SKM-1 (cell line): ENCODE data around the gene CASR.

Experiments used
- DNase-seq: peaks from one replicate; lab custom pipeline; 2025; ENCODE audit not compliant: unreplicated experiment; lab: John Stamatoyannopoulos, UW

Gene CASR

GRCh38 chr3:122299872-122300460 lies 116.5 kb downstream of the CASR start:
- DNase-seq: peak; percentile 33

- DNase-seq: no peak
These were observed 117.6 kb downstream of the CASR start for GRCh38 chr3:122301063-122301462.

GRCh38 chr3:122305818-122306621 lies 122.6 kb downstream of the CASR start:
- no peak for DNase-seq

- DNase-seq: no peak
These were observed 123.1 kb downstream of the CASR start for GRCh38 chr3:122306622-122306953.

DNA sequence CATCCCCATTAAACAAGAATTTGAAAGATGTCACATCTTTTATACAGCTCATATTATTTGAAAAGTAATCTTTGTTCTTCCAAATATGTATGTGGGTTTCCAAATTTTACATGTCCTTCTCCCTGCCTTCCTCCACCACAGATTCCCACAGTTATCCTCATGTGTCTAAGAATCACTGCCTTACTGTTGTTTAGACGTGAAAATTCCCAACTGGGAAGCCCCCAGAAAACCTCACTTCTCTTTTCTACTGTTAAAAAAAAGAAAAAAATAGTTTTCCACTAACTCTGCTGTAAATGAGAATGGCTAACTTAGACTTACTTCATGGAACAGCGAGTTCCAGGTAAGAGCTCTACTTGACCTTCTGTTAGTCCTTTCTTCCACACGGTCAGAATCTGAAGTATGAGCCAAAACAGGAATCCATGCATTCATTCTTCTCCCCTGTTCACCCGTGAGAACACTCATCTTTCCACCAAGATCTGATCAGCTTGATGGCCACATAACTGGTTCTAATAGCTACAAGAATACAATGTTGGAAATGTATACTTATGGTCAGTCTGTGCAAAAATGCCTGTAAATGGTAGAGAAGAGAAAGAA lies 123.7 kb downstream of the CASR start:
- no peak for DNase-seq

DNA sequence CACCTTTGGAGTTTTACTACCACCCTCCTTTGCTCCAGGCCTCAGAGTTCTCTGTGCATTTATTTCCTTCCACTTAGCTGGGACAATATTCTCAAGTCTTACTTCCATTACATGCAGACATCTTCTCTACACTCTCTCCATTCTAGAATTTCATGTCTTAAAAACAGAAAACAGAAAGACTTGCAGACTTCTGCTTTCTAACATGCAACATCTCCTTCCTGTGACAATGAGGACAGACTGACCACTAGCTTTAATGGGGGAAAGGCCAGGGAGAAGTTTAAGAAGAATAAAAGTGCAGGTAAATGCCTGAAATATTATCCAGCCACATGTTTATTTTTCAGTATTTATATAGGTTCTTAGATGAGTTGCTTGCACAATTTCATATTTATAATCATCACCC lies 124.5 kb downstream of the CASR start:
- peak; percentile 68 for DNase-seq

GRCh38 chr3:122310361-122310760 lies 126.9 kb downstream of the CASR start:
- DNase-seq: no peak

- DNase-seq: peak; percentile 33
These were observed 129.4 kb downstream of the CASR start for GRCh38 chr3:122312826-122313225.

DNA sequence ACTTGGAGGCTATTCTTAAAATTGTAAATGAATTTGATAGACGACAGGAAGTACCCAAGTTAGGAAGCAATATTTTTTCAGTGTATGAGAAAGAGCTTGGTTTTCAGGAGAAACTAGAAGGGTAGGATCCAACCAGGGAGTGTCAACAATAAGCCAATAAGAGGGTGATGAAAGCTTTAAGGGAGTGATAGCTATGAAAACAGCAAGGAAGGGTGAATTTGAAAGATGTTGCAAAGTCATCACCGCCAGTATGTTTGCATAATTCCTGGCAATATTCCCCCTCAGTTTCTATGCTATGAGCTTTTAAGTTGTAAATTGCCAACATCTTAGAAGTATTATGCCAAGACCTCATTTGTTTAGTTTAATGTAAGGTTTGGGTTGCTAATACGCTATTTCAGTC lies 129.8 kb downstream of the CASR start:
- DNase-seq: no peak

DNA sequence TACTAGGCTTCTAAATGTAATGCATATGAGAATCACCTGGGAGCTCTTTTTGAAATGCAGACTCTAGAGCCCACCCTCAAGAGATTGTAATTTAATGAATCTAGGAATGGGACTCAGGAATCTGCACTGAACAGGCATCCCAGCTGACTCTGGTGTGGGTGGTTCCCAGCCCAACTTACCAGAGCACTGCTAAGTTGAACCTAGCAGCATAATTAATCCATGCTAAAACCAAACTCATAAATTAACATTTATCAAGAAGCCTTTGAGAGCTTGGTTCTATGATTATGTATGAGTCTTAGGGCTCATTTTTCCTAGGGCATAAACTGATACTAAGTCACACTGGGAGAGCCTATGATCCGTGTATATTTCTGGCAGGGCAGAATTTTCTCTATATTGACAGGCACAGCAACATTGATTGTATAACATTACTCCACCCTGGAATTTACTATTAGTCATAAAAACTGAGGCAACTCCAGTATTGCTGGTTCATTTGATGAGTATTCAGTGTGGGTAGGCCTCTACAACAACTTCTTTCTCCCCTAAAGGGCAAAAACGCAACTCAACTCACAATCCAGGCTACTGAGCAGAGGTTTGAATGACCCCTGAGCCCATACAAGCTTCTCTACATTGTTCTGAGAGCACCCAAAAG lies 130.9 kb downstream of the CASR start:
- no peak for DNase-seq

DNA sequence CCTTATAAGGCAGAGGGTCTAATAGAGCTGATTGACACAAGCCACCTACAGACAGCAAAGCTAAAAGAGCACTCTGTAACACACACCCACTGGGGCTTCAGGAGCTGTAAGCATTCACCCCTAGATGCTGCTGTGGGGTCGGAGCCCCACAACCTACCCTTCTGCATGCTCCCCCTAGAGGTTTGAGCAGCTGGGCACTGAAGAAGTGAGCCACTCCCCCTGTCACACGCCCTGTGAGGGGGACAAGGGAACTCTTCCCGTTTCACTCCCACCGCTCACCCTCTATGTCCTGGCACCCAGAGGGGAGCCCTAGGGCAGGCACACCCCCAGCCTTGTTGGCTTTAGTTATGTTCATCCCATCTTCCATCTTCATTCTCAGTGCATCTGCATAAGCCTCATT lies 132.2 kb downstream of the CASR start:
- no peak for DNase-seq

DNA sequence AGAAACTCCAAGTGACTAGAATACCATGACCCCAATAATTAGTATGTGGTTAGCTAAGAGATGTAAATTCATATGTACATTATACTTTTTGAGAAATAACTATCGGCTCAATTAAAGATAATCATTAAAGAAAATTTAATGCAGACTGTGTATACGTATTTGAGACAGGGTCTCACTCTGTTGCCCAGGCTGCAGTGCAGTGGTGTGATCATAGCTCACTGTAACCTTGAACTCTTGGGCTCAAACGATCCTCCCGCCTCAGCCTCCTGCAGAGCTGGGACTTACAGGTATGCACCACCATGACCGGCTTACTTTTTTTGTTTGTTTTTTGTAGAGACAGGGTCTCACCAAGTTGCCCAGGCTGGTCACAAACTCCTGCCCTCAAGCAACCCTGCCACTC lies 132.9 kb downstream of the CASR start:
- no peak for DNase-seq

- no peak for DNase-seq
These were observed 135.2 kb downstream of the CASR start for GRCh38 chr3:122318620-122319019.

GRCh38 chr3:122322095-122323075 lies 138.9 kb downstream of the CASR start:
- DNase-seq: peak; percentile 67

DNA sequence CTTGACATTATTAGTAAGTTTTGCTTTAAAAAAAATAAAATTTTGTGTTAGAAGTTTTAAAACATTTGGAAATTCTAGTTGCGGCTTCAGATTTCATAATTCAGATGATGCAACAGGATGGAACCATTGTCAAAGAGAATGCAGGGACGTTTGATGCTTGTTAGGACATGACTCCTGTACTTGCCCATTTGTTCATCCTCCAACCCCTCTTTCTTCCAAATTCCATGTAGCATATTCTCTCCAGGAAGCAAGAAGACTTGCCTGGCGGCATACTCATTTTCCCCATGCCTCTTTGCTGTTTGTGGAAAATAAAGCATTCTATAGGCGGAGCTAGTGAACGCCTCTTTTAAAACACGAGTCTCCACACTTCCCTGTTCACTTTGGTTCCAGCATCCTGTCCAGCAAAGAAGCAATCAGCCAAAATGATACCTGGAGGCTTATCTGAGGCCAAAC lies 141.4 kb downstream of the CASR start, which contains the start of gene CSTA:
TSS of gene CSTA (plus strand) at position 378 of the 453 bp plus-strand sequence. CDS start at position 423, 45 bp downstream.
- DNase-seq: peak; percentile 75

DNA sequence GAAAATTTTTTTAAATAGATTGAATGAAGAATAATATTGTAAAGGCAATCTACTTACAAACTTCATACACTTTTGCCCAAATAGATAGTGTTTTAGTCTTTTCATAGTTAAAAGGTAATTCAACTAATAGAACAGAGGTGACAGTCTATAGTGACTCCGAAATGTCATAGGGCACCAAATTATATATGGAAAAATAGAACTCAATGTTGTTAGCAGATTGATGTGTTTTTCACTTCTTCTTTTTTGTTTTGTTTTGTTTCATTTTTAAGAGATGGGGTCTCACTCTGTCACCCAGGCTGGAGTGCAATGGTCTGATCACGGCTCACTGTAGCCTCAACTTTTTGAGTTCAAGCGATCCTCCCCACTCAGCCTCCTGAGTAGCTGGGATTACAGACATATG lies 142.3 kb downstream of the CASR start:
- DNase-seq: no peak

- DNase-seq: no peak
These were observed 148.4 kb downstream of the CASR start for GRCh38 chr3:122331886-122332285.

GRCh38 chr3:122332551-122332950 lies 149.1 kb downstream of the CASR start:
- no peak for DNase-seq
